Transverse colon (tissue), 4 donors: Measurements from ENCODE around the gene GPM6B. TPM values are rescaled to one million over a fixed set of nuclear protein-coding genes. Genes with fewer than 3 reads are reported as not detected.

Experiments used
- DNase-seq: peaks from one replicate; pipeline ENCODE4 v3.0.0-alpha.2; 2019
- H3K27ac ChIP-seq, 4 donors: fragments of 200-600 bp; sonication (generic); 2 replicates each; pipeline ENCODE4 v1.5.1; 2016 to 2018; ENCODE audit warnings: inconsistent platforms in 4 of 4
- H3K27me3 ChIP-seq: fragments of 200-600 bp; sonication (generic); 2 replicates; pipeline ENCODE4 v1.5.1; 2017; ENCODE audit warnings: inconsistent platforms
- H3K36me3 ChIP-seq, 4 donors: fragments of 200-600 bp; sonication (generic); 2 replicates each; pipeline ENCODE4 v1.5.1; 2017 to 2019; ENCODE audit warnings: inconsistent platforms in 4 of 4
- H3K4me1 ChIP-seq, 4 donors: fragments of 200-600 bp; sonication (generic); 2 replicates each; pipeline ENCODE4 v1.5.1; 2017 to 2020; ENCODE audit warnings: inconsistent platforms in 4 of 4
- H3K4me3 ChIP-seq, 4 donors: fragments of 200-600 bp; sonication (generic); 1 replicate in 1 of 4; 2 replicates in 3 of 4; pipeline versions ENCODE4 v1.5.1 to v1.6.1; 2017 to 2019; ENCODE audit warnings: inconsistent platforms in 4 of 4
- H3K9me3 ChIP-seq, 2 donors: fragments of 200-600 bp; sonication (generic); 2 replicates each; pipeline ENCODE4 v1.5.1; 2017 to 2019; ENCODE audit warnings: inconsistent platforms in 2 of 2
- EP300 ChIP-seq: sonication (generic); formaldehyde crosslinking; IDR thresholded peaks from one replicate; pipeline ENCODE4 v1.6.1; 2017; ENCODE audit warnings: antibody characterized with exemption, low read depth
- POLR2A ChIP-seq: fragments of 450-650 bp; IDR thresholded peaks from one replicate; pipeline ENCODE4 v1.6.1; 2016; ENCODE audit warnings: antibody characterized with exemption, mild to moderate bottlenecking, moderate library complexity
- POLR2AphosphoS5 ChIP-seq, 3 donors: sonication (generic); formaldehyde crosslinking; IDR thresholded peaks; one replicate each; pipeline ENCODE4 v1.6.1; 2016; ENCODE audit warnings: antibody characterized with exemption in 3 of 3
- WGBS, 2 donors: methylation state at CpG; one replicate each; pipeline ENCODE4 v1.1.5; 2018; ENCODE audit warnings: low coverage in 1 of 2; 5-methylcytosine and 5-hydroxymethylcytosine counted together
- in situ Hi-C, 4 donors: fragments of 200-750 bp; cut with MboI; loops; one replicate each; pipeline versions ENCODE4 v1.15.0 to v1.15.1; 2017; ENCODE audit warnings: low sequenced_read_pairs in 3 of 4, low pct_ligation_motif_present in 1 of 4, low pct_unique_long_range_greater_than_20kb in 1 of 4
- intact Hi-C: fragments of 100-400 bp; cut with DNase I; formaldehyde crosslinking; loops from one replicate; pipeline ENCODE4 v1.15.1; 2023; ENCODE audit warnings: low total_unique reads
- total RNA-seq, 4 donors: library from RNA; depleted of rRNA; stranded (reverse); fragments of >200 nt; gene quantifications; one replicate each; pipeline ENCODE4 v1.1.0, GENCODE V29; 2016
- TF ChIP-seq, protein P1 (sequence below), 5 experiments: fragments of 200-600 bp in 3 of 5; fragments of 450-650 bp in 2 of 5; sonication (generic) in 3 of 5; IDR thresholded peaks; 1 replicate in 2 of 5; 2 replicates in 3 of 5; pipeline ENCODE4 v1.5.1; 2016 to 2017; ENCODE audit warnings: antibody characterized with exemption in 5 of 5, inconsistent platforms in 3 of 5, mild to moderate bottlenecking in 2 of 5, moderate library complexity in 1 of 5

The GPM6B gene
- total RNA-seq, 4 donors from 2014 or later = 1.5 to 7.6 (median 5.0) TPM

DNA sequence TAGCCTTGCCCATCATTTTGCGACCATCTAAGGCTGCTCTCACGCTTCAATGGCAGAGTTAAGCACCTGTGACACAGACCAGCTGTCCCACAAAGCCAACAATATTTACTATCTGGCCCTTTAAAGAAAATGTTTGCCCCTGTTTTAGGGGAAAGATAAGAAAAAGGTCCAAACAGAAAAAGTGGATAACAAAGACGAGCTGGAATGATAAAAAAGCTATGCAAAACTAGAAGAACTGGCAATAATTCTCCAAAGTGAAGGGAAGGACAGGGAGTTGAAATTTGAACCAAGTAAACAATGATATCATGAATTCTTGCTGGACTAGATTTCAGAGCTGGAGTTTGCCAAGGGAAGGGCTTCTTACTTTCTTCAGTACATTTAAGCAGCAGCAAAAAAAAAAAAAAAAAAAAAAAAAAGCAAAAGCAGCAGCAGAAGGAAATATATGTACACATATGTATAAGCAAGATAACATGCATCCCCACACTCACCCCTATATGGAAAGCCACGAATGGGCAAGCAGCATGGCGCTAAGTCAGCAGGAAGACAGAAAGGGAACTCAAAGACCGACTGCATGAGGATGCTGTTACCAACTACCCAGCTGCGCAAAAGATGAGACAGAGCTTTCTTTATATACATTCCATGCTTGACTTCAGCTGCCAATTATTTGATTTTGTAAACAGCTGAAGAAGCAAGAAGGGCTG is 94.9 kb downstream of the GPM6B start:
- no peak overlapping the region for H3K4me3 ChIP-seq
- no peaks in the 10 kb centered on the region for H3K9me3 ChIP-seq
- no peak for DNase-seq
- peaks cover 0 to 10% (median 2%) of the 10 kb centered on the region in 4 donors for H3K4me1 ChIP-seq
- WGBS, 2 donors = 63 to 83% methylated on average over 2 to 7 of the region's 7 CpGs
- no peaks in the 10 kb centered on the region for H3K27me3 ChIP-seq
- no peak for TF ChIP-seq POLR2A
- no peak for TF ChIP-seq POLR2AphosphoS5 (IDR thresholded peaks at IDR 0.05)
- no peak for TF ChIP-seq EP300
- TF ChIP-seq, protein P1, sequence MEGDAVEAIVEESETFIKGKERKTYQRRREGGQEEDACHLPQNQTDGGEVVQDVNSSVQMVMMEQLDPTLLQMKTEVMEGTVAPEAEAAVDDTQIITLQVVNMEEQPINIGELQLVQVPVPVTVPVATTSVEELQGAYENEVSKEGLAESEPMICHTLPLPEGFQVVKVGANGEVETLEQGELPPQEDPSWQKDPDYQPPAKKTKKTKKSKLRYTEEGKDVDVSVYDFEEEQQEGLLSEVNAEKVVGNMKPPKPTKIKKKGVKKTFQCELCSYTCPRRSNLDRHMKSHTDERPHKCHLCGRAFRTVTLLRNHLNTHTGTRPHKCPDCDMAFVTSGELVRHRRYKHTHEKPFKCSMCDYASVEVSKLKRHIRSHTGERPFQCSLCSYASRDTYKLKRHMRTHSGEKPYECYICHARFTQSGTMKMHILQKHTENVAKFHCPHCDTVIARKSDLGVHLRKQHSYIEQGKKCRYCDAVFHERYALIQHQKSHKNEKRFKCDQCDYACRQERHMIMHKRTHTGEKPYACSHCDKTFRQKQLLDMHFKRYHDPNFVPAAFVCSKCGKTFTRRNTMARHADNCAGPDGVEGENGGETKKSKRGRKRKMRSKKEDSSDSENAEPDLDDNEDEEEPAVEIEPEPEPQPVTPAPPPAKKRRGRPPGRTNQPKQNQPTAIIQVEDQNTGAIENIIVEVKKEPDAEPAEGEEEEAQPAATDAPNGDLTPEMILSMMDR (IDR thresholded peaks at IDR 0.05) = no peak
- H3K27ac ChIP-seq = peak overlapping the region; percentile 47 to 75 (median 64)
- in situ Hi-C loops = no loop called here
- no peaks in the 10 kb centered on the region for H3K36me3 ChIP-seq
- intact Hi-C loops = no loop called here

DNA sequence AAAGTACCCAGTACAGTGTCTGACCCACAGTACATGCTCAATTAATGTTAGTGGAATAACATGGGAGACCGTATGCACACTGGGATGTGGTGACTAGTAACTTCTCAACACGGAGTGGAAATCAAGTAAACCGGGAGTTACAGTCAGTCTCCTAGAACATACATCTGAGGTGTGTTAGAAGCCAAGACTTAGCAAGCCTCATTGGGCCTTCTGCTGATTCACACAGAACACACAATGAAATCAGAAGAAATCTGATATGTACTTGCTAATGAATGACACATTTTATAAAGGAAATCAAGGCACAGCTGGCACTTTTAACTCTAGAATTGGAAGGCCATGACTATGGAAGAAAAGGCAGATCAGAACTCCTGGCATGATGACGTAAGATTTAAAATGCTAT is 95.5 kb downstream of the GPM6B start:
- intact Hi-C loops (no loop called here), in situ Hi-C loops (no loop called here)
- H3K4me1 ChIP-seq = peaks cover 0 to 10% (median 2%) of the 10 kb centered on the region in 4 donors
- TF ChIP-seq POLR2A = no peak
- no peak for DNase-seq
- 70 to 90% methylated on average over 2 to 4 of the region's 4 CpGs for WGBS, 2 donors
- no peak overlapping the region for H3K4me3 ChIP-seq
- H3K9me3 ChIP-seq = no peaks in the 10 kb centered on the region
- no peaks in the 10 kb centered on the region for H3K27me3 ChIP-seq
- no peaks in the 10 kb centered on the region for H3K36me3 ChIP-seq
- peak overlapping the region; percentile 47 to 75 (median 64) for H3K27ac ChIP-seq

Other genes with a start within 250 kb of the GPM6B start
- not detected for gene EGFL6, start 247.5 kb downstream of the GPM6B start, total RNA-seq
- 1 to 10 TPM in 3 of 4 donors, under 1 TPM in 1; 0.20 to 9.1 (median 3.7) TPM for gene TCEANC, start 164.0 kb downstream of the GPM6B start, total RNA-seq
- 10 to 100 TPM in 2 of 4 donors, 1 to 10 TPM in 2; 4.8 to 34.7 (median 17.0) TPM for gene RAB9A, start 128.0 kb downstream of the GPM6B start, total RNA-seq
- 10 to 100 TPM; 14.2 to 25.9 (median 15.1) TPM for gene TRAPPC2, start 82.5 kb downstream of the GPM6B start, total RNA-seq
- 100 to 1,000 TPM in 1 of 4 donors, 10 to 100 TPM in 3; 27.2 to 184 (median 62.8) TPM for gene OFD1, start 82.3 kb downstream of the GPM6B start, total RNA-seq
- gene GEMIN8, start 212.8 kb upstream of the GPM6B start, total RNA-seq = 10 to 100 TPM in 3 of 4 donors, 1 to 10 TPM in 1; 8.6 to 22.1 (median 12.6) TPM